Amniotic epithelial cell (primary cell): Measurements from ENCODE around the gene SLC16A11.
"Not testable (repeated sequence)": the region's sequence is repeated elsewhere in the genome, so short reads cannot be mapped to it uniquely, and the experiment has no call there.

Experiments
- DNase-seq: peaks from one replicate; pipeline ENCODE4 v3.0.0-alpha.2; 2010; ENCODE audit warnings: low read depth

The SLC16A11 gene, protein sequence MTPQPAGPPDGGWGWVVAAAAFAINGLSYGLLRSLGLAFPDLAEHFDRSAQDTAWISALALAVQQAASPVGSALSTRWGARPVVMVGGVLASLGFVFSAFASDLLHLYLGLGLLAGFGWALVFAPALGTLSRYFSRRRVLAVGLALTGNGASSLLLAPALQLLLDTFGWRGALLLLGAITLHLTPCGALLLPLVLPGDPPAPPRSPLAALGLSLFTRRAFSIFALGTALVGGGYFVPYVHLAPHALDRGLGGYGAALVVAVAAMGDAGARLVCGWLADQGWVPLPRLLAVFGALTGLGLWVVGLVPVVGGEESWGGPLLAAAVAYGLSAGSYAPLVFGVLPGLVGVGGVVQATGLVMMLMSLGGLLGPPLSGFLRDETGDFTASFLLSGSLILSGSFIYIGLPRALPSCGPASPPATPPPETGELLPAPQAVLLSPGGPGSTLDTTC

GRCh38 chr17:7043497-7044198, at the start of gene SLC16A11:
TSS of gene SLC16A11 (minus strand) at chr17:7044092. CDS start at chr17:7043513, 579 bp downstream.
- DNase-seq, result no peak

GRCh38 chr17:7091311-7092005, 47.6 kb upstream of the SLC16A11 start:
- peak; percentile 46 for DNase-seq

DNA sequence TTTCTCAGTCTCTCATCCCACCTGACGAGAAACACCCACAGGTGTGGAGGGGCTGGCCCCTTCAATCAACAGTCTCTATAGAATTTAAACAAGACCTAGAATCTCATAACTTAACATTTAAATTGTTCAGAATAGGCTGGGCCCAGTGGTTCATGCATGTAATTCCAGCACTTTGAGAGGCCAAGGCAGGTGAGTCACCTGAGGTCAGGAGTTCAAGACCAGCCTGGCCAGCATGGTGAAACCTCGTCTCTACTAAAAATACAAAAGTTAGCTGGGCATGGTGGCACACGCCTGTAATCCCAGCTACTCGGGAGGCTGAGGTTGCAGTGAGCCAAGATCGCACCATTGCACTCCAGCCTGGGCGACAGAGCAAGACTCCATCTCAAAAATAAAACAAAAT, 45.7 kb upstream of the SLC16A11 start:
- not testable (repeated sequence) for DNase-seq

GRCh38 chr17:7088442-7088841, 44.5 kb upstream of the SLC16A11 start:
- not testable (repeated sequence) for DNase-seq

- peak; percentile 8 for DNase-seq
Measured at GRCh38 chr17:7084088-7084487, 40.2 kb upstream of the SLC16A11 start.

DNA sequence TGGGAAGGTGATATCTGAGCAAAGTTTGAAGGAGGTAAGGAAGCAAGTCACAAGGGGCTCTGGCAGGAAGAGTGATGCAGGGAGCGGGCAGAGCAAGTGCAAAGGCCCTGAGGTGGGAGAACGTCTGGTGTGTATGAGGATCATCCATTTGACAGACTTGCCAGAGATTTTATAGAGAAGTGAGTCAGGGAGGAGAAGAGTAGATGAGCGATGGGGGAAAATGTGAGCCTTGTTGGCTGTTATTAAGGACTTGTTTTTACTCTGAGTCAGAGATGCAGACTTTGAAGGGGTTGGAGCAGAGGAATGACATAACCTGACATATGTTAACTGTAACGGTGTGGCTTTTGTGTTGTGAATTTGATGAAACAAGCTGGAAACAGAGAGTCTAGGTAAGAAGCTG, 39.7 kb upstream of the SLC16A11 start:
- DNase-seq, result peak; percentile 22

DNA sequence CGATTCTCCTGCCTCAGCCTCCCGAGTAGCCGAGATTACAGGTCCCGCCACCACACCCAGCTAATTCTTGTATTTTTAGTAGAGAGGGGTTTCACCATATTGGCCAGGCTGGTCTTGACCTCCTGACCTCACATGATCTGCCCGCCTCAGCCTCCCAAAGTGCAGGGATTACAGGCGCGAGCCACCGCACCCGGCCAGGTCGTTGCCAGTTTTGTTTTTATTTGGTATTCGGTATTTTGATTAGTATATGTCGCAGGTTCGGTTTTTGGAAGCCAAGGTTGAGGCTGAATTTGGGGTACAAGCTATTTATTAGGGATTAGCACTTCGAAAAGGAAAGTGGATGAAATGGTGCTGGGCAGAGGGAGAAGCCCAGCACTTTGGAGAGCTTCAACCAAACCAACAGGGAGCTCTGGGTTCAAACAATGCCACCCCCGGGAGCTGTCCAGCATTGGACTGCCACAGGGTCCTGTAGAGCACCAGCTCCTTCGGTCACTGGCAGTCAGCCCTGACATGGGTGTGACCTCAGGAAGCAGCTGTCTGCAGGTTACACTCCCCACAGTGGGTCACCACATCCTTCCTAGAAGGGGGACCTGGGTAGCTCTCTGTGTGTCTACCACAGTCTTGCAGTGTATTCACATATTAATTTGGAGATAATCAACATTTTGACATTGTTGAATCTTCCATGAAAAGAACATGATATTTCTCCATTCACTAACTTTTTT, 37.6 kb upstream of the SLC16A11 start:
- no peak for DNase-seq

DNA sequence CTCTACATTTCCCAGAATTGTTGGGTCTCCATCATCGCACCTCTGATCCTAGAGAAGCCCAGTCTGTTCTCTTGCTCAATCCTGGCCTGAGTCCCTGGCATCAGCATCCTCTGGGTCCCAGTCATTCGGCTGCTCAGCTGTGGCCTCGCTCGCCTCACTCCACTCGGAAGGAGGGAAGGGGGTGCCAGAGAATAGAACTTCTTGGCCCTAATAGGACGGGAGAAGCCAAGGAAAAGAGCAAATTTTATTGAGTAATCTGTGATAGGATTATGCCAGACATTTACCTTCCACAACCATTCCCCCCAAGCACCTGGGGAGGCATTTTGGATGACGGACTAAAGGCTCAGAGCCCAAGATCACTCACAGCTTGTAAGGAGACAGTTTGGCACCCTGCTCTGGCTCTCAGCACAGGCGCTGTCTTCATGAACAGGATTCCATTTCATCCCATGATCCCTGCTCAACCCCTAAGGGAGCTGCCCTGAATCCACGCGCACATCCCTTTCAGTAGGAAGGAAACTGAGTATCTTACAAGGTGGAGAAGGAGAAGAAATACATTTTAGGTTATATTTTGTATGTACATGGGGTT, 36.7 kb upstream of the SLC16A11 start:
- no peak for DNase-seq

DNA sequence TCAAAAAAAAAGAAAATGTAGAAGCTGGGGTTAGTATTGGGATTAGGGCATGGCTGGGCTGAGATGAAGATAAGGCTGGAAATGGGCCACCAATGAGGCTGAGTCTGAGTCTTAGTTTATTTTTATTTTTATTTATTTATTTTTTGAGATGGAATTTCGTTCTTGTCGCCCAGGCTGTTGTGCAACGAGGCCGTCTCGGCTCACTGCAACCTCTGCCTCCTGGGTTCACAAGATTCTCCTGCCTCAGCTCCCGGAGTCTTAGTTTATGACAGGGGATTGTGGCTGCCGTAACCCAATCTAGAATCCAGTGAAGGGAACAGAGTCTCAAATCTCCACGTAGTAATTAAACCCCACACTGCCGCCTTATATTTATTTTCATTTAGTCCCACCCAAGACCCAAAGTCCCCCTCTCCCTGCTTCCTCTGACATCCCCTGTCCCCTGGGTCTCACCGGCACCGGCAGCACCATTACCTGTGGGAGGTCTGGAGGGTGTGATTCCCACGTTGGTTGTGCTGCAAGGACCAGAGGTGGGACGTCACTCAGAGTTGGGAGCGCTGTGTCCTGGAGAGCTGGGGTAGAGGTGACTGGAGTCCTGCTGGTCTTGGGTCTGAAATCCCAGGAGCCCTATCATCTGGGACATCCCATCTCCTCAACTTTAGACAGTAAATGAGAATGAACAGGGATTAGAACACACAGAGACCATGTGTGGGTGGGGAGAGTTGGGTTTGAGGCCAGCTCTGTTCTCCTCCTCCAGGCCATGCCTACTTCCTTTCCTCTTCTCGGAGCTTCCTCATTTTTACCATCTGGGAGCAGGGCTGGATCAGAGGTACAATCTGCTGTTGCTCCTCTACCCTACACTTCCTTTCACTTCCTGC, 35.9 kb upstream of the SLC16A11 start, which contains the start of gene CLEC10A:
Gene CLEC10A (minus strand): TSS at position 671 of the 875 bp plus-strand sequence. CDS start 1,439 bp downstream, outside the sequence.
- DNase-seq, result no peak

GRCh38 chr17:7078711-7079110, 34.8 kb upstream of the SLC16A11 start:
- DNase-seq, result no peak

- DNase-seq, result no peak
Measured at GRCh38 chr17:7077911-7078546, 34.1 kb upstream of the SLC16A11 start.

- DNase-seq, result no peak
Measured at GRCh38 chr17:7074931-7075330, 31.0 kb upstream of the SLC16A11 start.

- DNase-seq, result no peak
Measured at GRCh38 chr17:7072406-7072805, 28.5 kb upstream of the SLC16A11 start.

DNA sequence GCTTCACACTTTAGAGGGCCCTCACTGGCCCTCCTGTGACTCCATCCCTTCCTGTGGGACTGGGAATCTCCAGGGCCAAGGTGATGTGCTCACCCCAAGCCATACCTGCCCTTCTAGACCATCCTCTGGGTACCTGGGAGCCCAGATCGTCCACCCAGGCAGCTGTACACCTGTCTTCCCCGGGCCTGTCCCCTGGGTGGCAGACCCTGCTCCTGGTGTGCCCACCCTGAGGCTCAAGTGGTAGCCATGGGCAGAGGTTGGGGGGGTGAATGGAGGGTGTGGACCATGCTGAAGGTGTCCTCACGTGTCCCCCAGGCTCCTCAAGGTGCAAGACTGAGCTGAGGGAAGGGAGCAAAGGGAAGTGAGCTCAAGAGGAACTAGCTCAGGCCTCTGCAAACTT, 26.8 kb upstream of the SLC16A11 start:
- no peak for DNase-seq

DNA sequence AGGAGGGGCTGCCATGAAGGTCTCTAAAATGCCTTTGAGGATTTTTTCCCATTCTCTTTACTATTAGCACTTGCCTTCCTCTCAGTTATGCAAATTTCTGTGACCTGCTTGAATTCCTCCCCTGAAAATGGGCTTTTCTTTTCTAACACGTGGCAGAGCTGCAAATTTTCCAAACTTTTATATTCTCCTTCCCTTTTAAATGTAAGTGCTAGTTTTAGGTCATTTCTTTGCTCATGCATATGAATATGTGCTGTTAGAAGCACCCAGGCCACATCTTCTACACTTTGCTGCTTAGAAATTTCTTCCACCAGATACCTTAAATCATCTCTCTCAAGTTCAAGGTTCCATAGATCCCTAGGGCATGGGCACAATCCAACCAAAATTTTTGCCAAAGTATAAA, 24.4 kb upstream of the SLC16A11 start:
- DNase-seq, result no peak

DNA sequence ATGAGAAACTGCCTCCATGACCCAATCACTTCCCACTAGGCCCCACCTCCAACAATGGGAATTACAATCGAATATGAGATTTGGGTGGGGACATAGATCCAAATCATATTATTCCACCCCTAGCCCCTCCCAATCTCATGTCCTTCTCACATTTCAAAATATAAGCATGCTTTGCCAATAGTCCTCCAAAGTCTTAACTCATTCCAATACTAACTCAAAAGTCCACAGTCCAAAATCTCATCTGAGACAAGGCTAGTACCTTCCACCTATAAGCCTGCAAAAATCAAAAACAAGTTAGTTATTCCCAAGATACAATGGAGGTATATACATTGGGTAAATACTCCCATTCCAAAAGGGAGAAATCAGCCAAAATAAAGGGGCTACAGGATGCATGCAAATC, 23.3 kb upstream of the SLC16A11 start:
- no peak for DNase-seq

- DNase-seq, result peak; percentile 57
Measured at GRCh38 chr17:7064261-7064660, 20.4 kb upstream of the SLC16A11 start.

- peak; percentile 46 for DNase-seq
Measured at GRCh38 chr17:7063518-7064094, 19.7 kb upstream of the SLC16A11 start.

- peak; percentile 80 for DNase-seq
Measured at GRCh38 chr17:7060165-7060891, 16.4 kb upstream of the SLC16A11 start.
